ENCODE results near the gene CNTROB. TPM values are rescaled to one million over a fixed set of nuclear protein-coding genes. Genes with fewer than 3 reads are reported as not detected.

Gene CNTROB
- total and polyA plus RNA-seq, 10 of the 15 experiments (the other 5 are each of a cell fraction or from before 2014, with no cell fraction given) = 2.0 to 36.2 (median 28.2) TPM

GRCh38 chr17:7887482-7888183 is 44.4 kb upstream of the CNTROB start (continued):
- no peak for TF ChIP-seq BCLAF1 (IDR thresholded peaks at IDR 0.05)
- TF ChIP-seq BACH1 (IDR thresholded peaks at IDR 0.05; ENCODE audit: borderline replicate concordance) = peak; percentile 70; the same call in 1 of the 2 replicates
- TF ChIP-seq ZNF687 (IDR thresholded peaks at IDR 0.05) = no peak
- TF ChIP-seq NR2F1 (conservative IDR thresholded peaks at IDR 0.05) = no peak
- 0 out of 3 replicates have a peak, but pooled peaks of 1 of the 2 experiments have one; percentile 18 for TF ChIP-seq EGR1 (IDR thresholded peaks at IDR 0.05; ENCODE audit: borderline replicate concordance in 1 of 2, low read depth in 2 of 2, low read length in 2 of 2)
- no peak for TF ChIP-seq CTCF (IDR thresholded peaks at IDR 0.05 in 2 of 3, conservative IDR thresholded peaks at IDR 0.05 in 1 of 3; ENCODE audit: control insufficient read depth in 2 of 3, extremely low read depth in 1 of 3, insufficient read depth in 1 of 3, low read depth in 3 of 3, low read length in 3 of 3)
- TF ChIP-seq TARDBP (IDR thresholded peaks at IDR 0.05; ENCODE audit: borderline replicate concordance) = no peak
- TF ChIP-seq ZBTB4 (CRISPR knock-in tag; IDR thresholded peaks at IDR 0.05) = no peak
- TF ChIP-seq GABPA (IDR thresholded peaks at IDR 0.05; ENCODE audit: low read depth) = no peak
- TF ChIP-seq YY1 (IDR thresholded peaks at IDR 0.05; ENCODE audit: low read depth, low read length) = no peak
- no peak for TF ChIP-seq FOS (IDR thresholded peaks at IDR 0.05; ENCODE audit: borderline replicate concordance, extremely low read depth, insufficient read length)
- peak; percentile 58; the same call in 1 of the 2 replicates for TF ChIP-seq SIN3A (IDR thresholded peaks at IDR 0.05; ENCODE audit: low read depth, low read length)
- TF ChIP-seq SMC3 (IDR thresholded peaks at IDR 0.05; ENCODE audit: borderline replicate concordance, low read length) = no peak
- no peak for TF ChIP-seq KLF5 (IDR thresholded peaks at IDR 0.05; ENCODE audit: partially characterized antibody)
- no peak; the same call in 1 of the 2 replicates for TF ChIP-seq MXI1 (IDR thresholded peaks at IDR 0.05; ENCODE audit: low read depth, low read length)
- TF ChIP-seq RFX5 (IDR thresholded peaks at IDR 0.05; ENCODE audit: low read depth, low read length) = 0 out of 2 replicates have a peak, but pooled peaks have one; percentile 41
- TF ChIP-seq MEF2A (IDR thresholded peaks at IDR 0.05; ENCODE audit: insufficient read depth, low read depth, low read length) = no peak
